ELR (cell line): ENCODE measurements around the gene BSN.
"Not testable (repeated sequence)": the region's sequence is repeated elsewhere in the genome, so short reads cannot be mapped to it uniquely, and the experiment has no call there.

Experiments
- DNase-seq: peaks from one replicate; pipeline ENCODE4 v3.0.0-alpha.2; 2015; ENCODE audit warnings: low read depth

The BSN gene

DNA sequence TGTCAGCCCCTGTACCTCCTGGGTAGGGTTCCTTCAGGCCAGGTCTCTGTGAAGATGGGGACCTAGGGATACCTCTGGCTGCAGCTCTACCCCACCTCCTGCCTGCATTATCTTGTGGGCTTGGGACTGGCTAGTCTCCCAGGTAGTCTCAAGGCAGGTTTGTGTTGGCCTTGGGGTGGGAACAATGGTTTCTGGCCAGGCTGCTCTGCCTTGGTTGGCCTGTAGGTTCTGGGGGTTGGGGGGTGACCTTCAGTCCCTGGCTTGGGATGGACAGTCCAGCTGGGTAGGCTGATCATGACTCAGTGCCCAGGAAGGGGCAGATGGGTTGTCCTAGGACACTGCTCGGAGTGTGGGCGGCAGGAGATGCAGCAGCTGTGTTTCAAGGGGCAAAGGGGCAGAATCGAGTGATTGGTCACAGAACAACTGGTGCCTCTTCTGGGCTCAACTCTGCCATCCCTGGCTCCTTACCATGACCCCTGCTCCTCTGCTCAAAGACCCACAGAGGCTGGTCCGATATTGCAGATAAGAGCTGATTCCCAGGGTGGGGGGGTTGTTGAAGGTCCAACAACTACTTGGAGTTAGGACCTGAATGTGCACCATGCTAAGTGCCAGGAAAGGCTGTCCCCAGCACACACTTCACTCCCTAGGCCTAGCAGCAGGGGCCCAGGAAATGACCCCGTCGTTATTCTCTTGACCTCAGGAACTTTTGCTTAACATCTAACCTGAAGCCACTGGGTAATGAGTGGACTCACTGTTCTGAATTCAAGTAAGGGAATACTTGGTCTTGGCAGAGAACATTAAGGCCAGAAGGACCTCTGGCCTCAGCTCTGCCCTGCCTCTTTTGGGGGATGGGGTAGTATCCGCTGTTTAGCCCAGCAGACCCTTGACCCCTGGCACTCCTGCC is 18.1 kb upstream of the BSN start:
- DNase-seq, result no peak

GRCh38 chr3:49536875-49537533 is 17.3 kb upstream of the BSN start:
- DNase-seq, result no peak

DNA sequence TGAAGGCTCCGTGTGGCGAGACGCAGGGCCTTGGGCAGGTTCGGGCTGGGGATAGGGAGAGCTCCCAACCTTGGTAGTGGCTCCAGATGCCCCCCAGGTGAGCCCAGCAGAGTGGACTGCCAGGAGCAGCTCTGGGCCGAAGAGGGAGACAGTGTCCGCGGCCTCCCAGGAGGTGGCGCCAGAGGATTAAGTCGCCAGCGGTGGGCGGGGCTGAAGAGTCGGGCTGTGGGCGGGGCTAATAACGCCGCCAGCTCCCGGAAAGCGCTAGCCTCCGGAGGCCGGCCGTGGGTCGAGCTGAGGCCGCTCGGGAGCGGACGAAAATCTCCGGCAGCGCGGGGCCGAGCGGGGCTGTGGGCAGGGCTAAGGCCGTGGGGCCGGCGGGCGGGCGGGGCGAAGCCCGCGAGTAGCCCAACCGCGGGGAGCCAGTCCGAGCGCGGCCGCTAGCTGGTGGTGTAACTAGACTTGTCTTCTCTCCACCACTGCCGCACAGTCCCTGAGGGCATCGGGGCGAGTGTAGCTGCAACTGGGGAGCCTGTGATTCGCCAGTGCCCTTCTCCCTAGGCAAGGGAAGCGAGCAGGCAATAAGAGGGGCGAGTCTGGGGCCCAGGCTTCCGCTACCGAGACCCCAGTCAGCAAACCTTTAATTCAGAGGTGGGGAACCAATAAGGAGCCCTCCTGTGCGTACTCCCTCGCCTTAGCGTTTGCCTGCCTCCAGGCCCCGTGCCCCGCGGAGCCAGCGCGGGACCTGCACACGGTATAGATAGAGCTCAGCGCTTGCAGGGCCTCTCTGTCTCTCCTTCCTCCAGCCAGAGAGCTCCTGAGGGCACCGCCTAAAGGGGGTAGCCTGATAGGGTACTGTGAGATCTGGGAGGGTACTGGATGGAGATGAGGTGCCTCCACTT is 14.4 kb upstream of the BSN start:
- peak; percentile 94 for DNase-seq

- no peak for DNase-seq
Observed at GRCh38 chr3:49552087-49552486, 2.2 kb upstream of the BSN start.

DNA sequence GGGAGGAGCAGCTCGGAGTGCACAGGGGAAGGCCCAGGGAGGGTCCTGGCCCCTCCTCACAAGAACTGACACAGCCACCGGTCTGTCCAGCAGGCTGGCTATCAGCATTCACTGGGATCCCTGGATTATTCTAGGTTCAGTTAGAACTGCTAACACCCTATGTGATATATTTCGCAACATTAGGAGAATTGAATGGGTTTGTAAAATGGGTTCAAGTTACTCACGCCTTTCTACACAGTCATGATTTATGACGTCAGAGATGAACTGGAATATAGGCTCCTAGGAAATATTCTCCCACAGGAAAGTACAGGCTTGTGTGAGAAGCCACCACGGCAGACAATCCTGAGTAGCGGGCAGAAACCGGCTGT is 969 bp upstream of the BSN start:
- peak; percentile 59 for DNase-seq

DNA sequence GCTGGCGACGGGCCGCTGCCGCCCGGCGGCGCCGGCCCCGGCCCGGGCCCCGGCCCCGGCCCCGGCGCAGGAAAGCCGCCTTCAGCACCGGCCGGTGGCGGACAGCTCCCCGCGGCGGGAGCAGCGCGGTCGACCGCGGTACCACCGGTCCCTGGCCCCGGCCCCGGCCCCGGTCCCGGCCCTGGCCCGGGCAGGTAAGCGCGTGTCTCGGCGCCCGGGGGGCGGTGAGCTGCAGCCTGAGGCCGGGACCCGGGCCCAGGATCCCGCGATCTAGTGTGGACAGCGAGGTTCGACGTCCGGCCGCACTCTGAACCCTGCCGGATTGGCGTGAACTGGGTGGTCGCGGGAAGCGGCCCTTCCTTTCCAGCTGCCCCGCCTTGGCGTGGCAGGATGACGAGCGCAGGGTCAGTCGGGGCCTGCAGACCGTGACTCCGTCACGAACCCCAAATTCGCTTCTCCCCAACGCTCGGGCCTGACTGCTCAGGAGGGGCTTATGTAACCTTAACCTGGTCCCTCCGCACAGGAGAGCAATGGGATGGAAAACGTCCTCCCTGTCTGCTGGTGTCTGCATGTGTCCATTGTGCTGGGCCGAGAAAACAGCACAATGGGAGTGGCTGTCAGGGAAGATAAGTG is 472 bp downstream of the BSN start:
- no peak for DNase-seq

DNA sequence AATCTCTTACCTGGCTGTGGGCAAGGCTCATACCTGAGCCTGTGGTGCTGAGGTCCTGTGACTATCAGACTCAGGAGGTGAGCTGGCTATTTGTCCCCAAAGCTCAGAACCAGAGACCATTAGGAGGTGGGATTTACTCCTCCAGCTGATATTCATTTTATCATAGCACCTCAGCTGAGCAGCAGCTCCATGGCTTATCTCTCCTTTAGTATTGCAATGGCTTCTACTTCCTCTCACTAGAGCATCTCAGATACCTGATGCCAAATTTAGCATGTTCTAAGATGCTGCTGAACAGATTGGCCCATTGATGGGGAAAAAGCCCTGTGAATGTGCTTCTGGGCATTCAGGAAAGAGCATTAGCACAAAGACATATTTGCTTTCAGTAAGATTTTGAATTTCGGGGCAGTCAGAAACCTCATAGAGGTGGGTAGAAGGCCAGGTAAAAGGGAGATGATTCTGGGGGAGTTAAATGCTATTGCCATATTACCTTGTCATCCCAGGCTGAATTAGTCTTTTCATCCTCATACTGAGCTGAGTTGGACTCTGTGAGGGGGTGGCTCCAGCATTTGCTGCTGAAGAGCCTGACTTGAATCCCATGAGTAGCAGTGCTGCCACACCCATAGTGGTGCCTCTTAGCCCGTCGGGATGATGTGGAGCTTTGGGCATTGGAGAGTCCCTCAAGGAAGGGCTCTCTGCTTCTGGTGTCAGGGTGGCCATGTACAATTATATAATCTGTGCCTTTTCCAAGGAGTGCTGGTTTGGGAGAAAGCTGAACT is 2.4 kb downstream of the BSN start:
- no peak for DNase-seq

GRCh38 chr3:49563040-49563578 is 8.8 kb downstream of the BSN start:
- DNase-seq, result no peak

- DNase-seq, result no peak
Observed at GRCh38 chr3:49563766-49564165, 9.5 kb downstream of the BSN start.

- peak; percentile 15 for DNase-seq
Observed at GRCh38 chr3:49566312-49566711, 12.0 kb downstream of the BSN start.

DNA sequence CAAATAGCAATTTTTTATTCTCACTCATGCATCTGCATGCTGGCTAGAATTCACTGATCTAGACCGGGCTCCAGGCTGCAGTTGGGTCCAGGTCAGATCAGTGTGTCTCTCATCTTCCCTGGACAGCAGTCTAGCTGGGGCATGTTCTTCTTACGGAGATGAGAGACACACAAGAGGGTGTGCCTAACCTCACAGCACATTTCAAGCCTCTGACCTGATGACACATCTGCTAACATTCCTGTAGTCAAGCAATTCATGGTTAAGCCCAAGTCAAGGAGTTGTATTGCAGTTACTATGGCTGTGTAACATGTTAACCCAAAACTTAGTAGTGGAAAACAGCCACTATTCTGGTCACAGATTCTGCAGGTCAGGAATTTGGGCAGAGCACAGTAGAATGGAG is 13.1 kb downstream of the BSN start:
- DNase-seq, result peak; percentile 10

GRCh38 chr3:49568965-49569364 is 14.7 kb downstream of the BSN start:
- DNase-seq, result no peak

GRCh38 chr3:49570028-49570654 is 15.9 kb downstream of the BSN start:
- no peak for DNase-seq

DNA sequence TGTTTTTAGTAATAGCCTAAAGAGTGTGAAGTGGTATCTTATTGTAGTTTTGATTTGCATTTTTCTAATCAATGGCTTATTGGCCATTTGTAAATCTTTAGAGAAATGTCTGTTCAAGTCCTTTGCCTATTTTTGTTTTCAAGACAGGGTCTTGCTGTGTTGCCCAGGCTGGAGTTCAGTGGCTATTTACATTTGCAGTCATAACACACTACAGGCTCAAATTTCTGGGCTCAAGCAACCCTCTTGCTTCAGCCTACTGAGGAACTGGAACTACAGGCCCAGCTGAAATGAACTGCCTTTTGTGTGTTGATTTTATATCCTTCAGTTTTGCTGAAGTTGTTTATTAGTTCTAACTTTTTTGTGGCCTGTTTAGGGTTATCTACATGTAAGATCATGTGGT is 27.9 kb downstream of the BSN start:
- no peak for DNase-seq

DNA sequence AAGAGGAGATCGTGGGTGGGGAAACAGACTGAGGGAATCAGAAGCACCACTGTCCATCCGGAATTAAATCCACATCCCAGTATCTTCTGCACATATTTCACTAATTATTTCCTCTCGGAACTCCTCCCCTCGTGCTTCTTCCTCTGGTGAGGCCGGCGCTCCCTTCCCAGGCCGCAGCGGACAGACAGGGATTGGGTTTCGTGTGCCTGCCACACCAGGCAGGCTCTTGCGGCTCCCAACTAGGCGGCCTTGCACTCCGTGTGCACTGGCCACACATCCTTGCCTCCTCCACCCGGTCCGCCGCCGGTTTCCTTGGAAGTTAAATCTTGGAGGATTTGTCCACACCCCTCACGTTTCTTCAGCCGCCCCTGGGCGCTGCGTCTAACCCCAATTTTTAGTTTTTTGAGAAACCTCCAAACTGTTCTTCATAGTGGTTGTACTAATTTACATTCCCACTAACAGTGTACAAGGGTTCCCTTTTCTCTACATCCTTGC is 31.0 kb downstream of the BSN start:
- not testable (repeated sequence) for DNase-seq

DNA sequence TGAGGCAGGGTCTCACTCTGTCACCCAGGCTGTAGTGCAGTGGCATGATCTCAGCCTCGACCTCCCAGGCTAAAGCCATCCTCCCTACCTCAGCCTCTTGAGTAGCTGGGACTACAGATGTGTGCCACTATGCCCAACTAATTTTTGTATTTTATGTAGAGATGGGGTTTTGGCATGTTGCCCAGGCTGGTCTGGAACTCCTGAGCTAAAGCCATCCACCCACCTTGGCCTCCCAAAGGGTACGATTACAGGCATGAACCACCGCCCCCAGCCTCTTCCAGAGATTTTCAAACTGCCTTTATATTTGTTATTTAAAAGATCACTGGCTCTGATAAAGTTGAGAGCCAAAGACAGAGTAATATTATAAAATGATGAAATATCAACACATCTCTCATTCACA is 37.3 kb downstream of the BSN start:
- no peak for DNase-seq

DNA sequence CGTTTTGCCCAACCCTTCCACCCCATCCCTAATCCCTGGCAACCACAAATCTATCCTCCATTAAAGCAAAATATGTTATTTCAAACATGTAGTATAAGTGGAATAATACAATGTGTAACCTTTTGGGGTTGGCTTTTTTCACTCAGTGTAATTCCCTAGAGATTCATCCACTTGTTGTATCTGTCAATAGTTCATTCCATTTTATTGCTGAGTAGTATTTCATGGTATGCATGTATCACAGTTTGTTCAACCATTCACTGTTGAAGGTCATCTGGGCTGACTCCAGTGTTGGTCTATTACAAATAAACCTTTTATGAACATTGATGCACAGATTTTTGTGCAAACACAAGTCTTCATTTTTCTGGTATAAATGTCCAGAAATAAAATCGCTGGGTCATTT is 38.8 kb downstream of the BSN start:
- DNase-seq, result peak; percentile 4

- DNase-seq, result peak; percentile 39
Observed at GRCh38 chr3:49600781-49601180, 46.5 kb downstream of the BSN start.

GRCh38 chr3:49601358-49602048 is 47.2 kb downstream of the BSN start:
- no peak for DNase-seq
